ENCODE measurements around the gene RMI2.

GRCh38 chr16:11370084-11370931 is 25.0 kb downstream of the RMI2 start:
- TF ChIP-seq, protein P1, sequence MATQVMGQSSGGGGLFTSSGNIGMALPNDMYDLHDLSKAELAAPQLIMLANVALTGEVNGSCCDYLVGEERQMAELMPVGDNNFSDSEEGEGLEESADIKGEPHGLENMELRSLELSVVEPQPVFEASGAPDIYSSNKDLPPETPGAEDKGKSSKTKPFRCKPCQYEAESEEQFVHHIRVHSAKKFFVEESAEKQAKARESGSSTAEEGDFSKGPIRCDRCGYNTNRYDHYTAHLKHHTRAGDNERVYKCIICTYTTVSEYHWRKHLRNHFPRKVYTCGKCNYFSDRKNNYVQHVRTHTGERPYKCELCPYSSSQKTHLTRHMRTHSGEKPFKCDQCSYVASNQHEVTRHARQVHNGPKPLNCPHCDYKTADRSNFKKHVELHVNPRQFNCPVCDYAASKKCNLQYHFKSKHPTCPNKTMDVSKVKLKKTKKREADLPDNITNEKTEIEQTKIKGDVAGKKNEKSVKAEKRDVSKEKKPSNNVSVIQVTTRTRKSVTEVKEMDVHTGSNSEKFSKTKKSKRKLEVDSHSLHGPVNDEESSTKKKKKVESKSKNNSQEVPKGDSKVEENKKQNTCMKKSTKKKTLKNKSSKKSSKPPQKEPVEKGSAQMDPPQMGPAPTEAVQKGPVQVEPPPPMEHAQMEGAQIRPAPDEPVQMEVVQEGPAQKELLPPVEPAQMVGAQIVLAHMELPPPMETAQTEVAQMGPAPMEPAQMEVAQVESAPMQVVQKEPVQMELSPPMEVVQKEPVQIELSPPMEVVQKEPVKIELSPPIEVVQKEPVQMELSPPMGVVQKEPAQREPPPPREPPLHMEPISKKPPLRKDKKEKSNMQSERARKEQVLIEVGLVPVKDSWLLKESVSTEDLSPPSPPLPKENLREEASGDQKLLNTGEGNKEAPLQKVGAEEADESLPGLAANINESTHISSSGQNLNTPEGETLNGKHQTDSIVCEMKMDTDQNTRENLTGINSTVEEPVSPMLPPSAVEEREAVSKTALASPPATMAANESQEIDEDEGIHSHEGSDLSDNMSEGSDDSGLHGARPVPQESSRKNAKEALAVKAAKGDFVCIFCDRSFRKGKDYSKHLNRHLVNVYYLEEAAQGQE (tag by site-specific recombination; IDR thresholded peaks at IDR 0.05) = no peak
- TF ChIP-seq, protein P2, sequence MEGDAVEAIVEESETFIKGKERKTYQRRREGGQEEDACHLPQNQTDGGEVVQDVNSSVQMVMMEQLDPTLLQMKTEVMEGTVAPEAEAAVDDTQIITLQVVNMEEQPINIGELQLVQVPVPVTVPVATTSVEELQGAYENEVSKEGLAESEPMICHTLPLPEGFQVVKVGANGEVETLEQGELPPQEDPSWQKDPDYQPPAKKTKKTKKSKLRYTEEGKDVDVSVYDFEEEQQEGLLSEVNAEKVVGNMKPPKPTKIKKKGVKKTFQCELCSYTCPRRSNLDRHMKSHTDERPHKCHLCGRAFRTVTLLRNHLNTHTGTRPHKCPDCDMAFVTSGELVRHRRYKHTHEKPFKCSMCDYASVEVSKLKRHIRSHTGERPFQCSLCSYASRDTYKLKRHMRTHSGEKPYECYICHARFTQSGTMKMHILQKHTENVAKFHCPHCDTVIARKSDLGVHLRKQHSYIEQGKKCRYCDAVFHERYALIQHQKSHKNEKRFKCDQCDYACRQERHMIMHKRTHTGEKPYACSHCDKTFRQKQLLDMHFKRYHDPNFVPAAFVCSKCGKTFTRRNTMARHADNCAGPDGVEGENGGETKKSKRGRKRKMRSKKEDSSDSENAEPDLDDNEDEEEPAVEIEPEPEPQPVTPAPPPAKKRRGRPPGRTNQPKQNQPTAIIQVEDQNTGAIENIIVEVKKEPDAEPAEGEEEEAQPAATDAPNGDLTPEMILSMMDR (tag by site-specific recombination; IDR thresholded peaks at IDR 0.05) = no peak
- TF ChIP-seq, protein P3, sequence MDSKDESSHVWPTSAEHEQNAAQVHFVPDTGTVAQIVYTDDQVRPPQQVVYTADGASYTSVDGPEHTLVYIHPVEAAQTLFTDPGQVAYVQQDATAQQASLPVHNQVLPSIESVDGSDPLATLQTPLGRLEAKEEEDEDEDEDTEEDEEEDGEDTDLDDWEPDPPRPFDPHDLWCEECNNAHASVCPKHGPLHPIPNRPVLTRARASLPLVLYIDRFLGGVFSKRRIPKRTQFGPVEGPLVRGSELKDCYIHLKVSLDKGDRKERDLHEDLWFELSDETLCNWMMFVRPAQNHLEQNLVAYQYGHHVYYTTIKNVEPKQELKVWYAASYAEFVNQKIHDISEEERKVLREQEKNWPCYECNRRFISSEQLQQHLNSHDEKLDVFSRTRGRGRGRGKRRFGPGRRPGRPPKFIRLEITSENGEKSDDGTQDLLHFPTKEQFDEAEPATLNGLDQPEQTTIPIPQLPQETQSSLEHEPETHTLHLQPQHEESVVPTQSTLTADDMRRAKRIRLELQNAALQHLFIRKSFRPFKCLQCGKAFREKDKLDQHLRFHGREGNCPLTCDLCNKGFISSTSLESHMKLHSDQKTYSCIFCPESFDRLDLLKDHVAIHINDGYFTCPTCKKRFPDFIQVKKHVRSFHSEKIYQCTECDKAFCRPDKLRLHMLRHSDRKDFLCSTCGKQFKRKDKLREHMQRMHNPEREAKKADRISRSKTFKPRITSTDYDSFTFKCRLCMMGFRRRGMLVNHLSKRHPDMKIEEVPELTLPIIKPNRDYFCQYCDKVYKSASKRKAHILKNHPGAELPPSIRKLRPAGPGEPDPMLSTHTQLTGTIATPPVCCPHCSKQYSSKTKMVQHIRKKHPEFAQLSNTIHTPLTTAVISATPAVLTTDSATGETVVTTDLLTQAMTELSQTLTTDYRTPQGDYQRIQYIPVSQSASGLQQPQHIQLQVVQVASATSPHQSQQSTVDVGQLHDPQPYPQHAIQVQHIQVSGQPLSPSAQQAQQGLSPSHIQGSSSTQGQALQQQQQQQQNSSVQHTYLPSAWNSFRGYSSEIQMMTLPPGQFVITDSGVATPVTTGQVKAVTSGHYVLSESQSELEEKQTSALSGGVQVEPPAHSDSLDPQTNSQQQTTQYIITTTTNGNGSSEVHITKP (tag by site-specific recombination; IDR thresholded peaks at IDR 0.05) = no peak
- TF ChIP-seq ZNF488 (tag by site-specific recombination; IDR thresholded peaks at IDR 0.05) (no peak), ZNF350 (tag by site-specific recombination; IDR thresholded peaks at IDR 0.05) (no peak), ZNF549 (tag by site-specific recombination; IDR thresholded peaks at IDR 0.05) (no peak), ZNF138 (tag by site-specific recombination; IDR thresholded peaks at IDR 0.05; ENCODE audit: borderline replicate concordance) (no peak), ZNF274 (IDR thresholded peaks at IDR 0.05; ENCODE audit: low read length) (no peak), ZNF274 (tag by site-specific recombination; IDR thresholded peaks at IDR 0.05; ENCODE audit: borderline replicate concordance) (no peak), ZNF140 (tag by site-specific recombination; IDR thresholded peaks at IDR 0.05) (no peak), YY1 (tag by site-specific recombination; IDR thresholded peaks at IDR 0.05) (no peak), ZNF366 (tag by site-specific recombination; conservative IDR thresholded peaks at IDR 0.05) (no peak)
- TF ChIP-seq, protein P4, sequence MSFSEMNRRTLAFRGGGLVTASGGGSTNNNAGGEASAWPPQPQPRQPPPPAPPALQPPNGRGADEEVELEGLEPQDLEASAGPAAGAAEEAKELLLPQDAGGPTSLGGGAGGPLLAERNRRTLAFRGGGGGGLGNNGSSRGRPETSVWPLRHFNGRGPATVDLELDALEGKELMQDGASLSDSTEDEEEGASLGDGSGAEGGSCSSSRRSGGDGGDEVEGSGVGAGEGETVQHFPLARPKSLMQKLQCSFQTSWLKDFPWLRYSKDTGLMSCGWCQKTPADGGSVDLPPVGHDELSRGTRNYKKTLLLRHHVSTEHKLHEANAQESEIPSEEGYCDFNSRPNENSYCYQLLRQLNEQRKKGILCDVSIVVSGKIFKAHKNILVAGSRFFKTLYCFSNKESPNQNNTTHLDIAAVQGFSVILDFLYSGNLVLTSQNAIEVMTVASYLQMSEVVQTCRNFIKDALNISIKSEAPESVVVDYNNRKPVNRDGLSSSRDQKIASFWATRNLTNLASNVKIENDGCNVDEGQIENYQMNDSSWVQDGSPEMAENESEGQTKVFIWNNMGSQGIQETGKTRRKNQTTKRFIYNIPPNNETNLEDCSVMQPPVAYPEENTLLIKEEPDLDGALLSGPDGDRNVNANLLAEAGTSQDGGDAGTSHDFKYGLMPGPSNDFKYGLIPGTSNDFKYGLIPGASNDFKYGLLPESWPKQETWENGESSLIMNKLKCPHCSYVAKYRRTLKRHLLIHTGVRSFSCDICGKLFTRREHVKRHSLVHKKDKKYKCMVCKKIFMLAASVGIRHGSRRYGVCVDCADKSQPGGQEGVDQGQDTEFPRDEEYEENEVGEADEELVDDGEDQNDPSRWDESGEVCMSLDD (tag by site-specific recombination; IDR thresholded peaks at IDR 0.05) = no peak
